IMR-90 (cell line): ENCODE measurements around the gene MAPKAP1. TPM values are rescaled to one million over a fixed set of nuclear protein-coding genes. Genes with fewer than 3 reads are reported as not detected.

Source experiments
- ATAC-seq: fragments of 200-7000 bp; cut with Tn5 transposase; 2 replicates; pipeline ENCODE4 v1.9.1; 2020; ENCODE audit warnings: low read depth, mild to moderate bottlenecking, moderate library complexity
- BruUV-seq: library from RNA; stranded (reverse); fragments of 400-500 nt; replicated peaks from 2 replicates; lab custom pipeline; 2021; lab: Mats Ljungman, UMichigan
- CTCF ChIA-PET: fragments of 300-600 bp; formaldehyde crosslinking; extraction: SDS; loops from one replicate; lab custom pipeline; 2021; ENCODE audit warnings: antibody characterized with exemption; lab: Yijun Ruan, JAX
- POLR2A ChIA-PET: fragments of 300-600 bp; sonication (Branson Sonifier 250); formaldehyde crosslinking; loops from one replicate; lab custom pipeline; 2022; ENCODE audit warnings: antibody characterized with exemption; ENCODE audit not compliant: unreplicated experiment; lab: Charles Lee
- DNase-seq: peaks from one replicate; pipeline ENCODE4 v3.0.0; 2013
- H2AFZ ChIP-seq: replicated peaks from 2 replicates; pipeline ENCODE3; 2013; ENCODE audit warnings: low read length, mild to moderate bottlenecking; ENCODE audit not compliant: poor library complexity
- H2AK5ac ChIP-seq: 2 replicates; pipeline ENCODE4 v1.6.1; 2013; ENCODE audit warnings: low read depth, low read length, inconsistent platforms
- H2AK9ac ChIP-seq: replicated peaks from 2 replicates; pipeline ENCODE3; 2013; ENCODE audit warnings: mild to moderate bottlenecking, low read depth, low read length, moderate library complexity; ENCODE audit not compliant: poor library complexity
- H2BK120ac ChIP-seq: 2 replicates; pipeline ENCODE4 v1.6.1; 2013; ENCODE audit warnings: low read depth, low read length, inconsistent platforms
- H2BK15ac ChIP-seq: 3 replicates; pipeline ENCODE4 v1.6.1; 2013; ENCODE audit warnings: low read depth, low read length, inconsistent platforms
- H2BK20ac ChIP-seq: 2 replicates; pipeline ENCODE4 v1.6.1; 2013; ENCODE audit warnings: low read depth, mild to moderate bottlenecking, inconsistent platforms, low read length, moderate library complexity
- H2BK5ac ChIP-seq: 2 replicates; pipeline ENCODE4 v1.6.1; 2013; ENCODE audit warnings: mild to moderate bottlenecking, low read depth, low read length, inconsistent platforms; ENCODE audit not compliant: poor library complexity, severe bottlenecking
- H3K14ac ChIP-seq: replicated peaks from 2 replicates; pipeline ENCODE4 v1.6.1; 2013; ENCODE audit warnings: low read depth, low read length, inconsistent platforms
- H3K18ac ChIP-seq: 2 replicates; pipeline ENCODE4 v1.6.1; 2013; ENCODE audit warnings: low read depth, low read length, control low read depth
- H3K23ac ChIP-seq: 2 replicates; pipeline ENCODE4 v1.6.1; 2013; ENCODE audit warnings: low read depth, low read length, inconsistent platforms
- H3K27ac ChIP-seq: 2 replicates; pipeline ENCODE4 v1.5.1; 2013; ENCODE audit warnings: mild to moderate bottlenecking, control low read depth, low read length; ENCODE audit not compliant: insufficient read depth
- H3K27me3 ChIP-seq: 2 replicates; pipeline ENCODE4 v1.6.1; 2013; ENCODE audit warnings: low read length; ENCODE audit not compliant: control insufficient read depth, insufficient read depth
- H3K36me3 ChIP-seq: 2 replicates; pipeline ENCODE4 v1.6.1; 2013; ENCODE audit warnings: low read length, mixed read lengths; ENCODE audit not compliant: control insufficient read depth, insufficient read depth
- H3K4ac ChIP-seq: 2 replicates; pipeline ENCODE4 v1.6.1; 2013; ENCODE audit warnings: low read depth, low read length, inconsistent platforms
- H3K4me1 ChIP-seq: 2 replicates; pipeline ENCODE4 v1.6.1; 2013; ENCODE audit warnings: low read length, mixed read lengths; ENCODE audit not compliant: control insufficient read depth, insufficient read depth
- H3K4me2 ChIP-seq: 2 replicates; pipeline ENCODE4 v1.6.1; 2013; ENCODE audit warnings: low read depth, mild to moderate bottlenecking, control low read depth, low read length, moderate library complexity
- H3K4me3 ChIP-seq: 2 replicates; pipeline ENCODE4 v1.5.1; 2013; ENCODE audit warnings: low read depth, mild to moderate bottlenecking, control low read depth, low read length, moderate library complexity; ENCODE audit not compliant: insufficient read depth
- H3K56ac ChIP-seq: 2 replicates; pipeline ENCODE4 v1.6.1; 2013; ENCODE audit warnings: low read length, inconsistent platforms; ENCODE audit not compliant: insufficient read depth; ENCODE audit errors: extremely low read depth
- H3K79me1 ChIP-seq, 2 experiments: 2 replicates each; pipeline ENCODE4 v1.6.1; 2013; ENCODE audit warnings: low read length in 2 of 2, inconsistent platforms in 1 of 2, low read depth in 1 of 2
- H3K9ac ChIP-seq: 2 replicates; pipeline ENCODE4 v1.6.1; 2013; ENCODE audit warnings: low read depth, low read length, control low read depth
- H3K9me1 ChIP-seq: 2 replicates; pipeline ENCODE4 v1.6.1; 2013; ENCODE audit warnings: low read length, inconsistent platforms; ENCODE audit not compliant: insufficient read depth
- H3K9me3 ChIP-seq: 2 replicates; pipeline ENCODE4 v1.6.1; 2013; ENCODE audit warnings: low read length; ENCODE audit not compliant: control insufficient read depth, insufficient read depth
- H4K20me1 ChIP-seq: 2 replicates; pipeline ENCODE4 v1.6.1; 2013; ENCODE audit warnings: low read length, inconsistent platforms; ENCODE audit not compliant: insufficient read depth
- H4K5ac ChIP-seq: 2 replicates; pipeline ENCODE4 v1.6.1; 2013; ENCODE audit warnings: mild to moderate bottlenecking, low read depth, low read length, control low read depth
- H4K8ac ChIP-seq, 2 experiments: 2 replicates each; pipeline ENCODE4 v1.6.1; 2013; ENCODE audit warnings: low read depth in 2 of 2, low read length in 2 of 2, control low read depth in 1 of 2, inconsistent platforms in 1 of 2
- H4K91ac ChIP-seq: 2 replicates; pipeline ENCODE4 v1.6.1; 2013; ENCODE audit warnings: low read depth, low read length, inconsistent platforms; ENCODE audit not compliant: insufficient read depth
- CHD1 ChIP-seq: IDR thresholded peaks from 2 replicates; pipeline ENCODE4 v1.6.1; 2012; ENCODE audit warnings: low read depth, low read length, improper control_type of control experiment
- RFX5 ChIP-seq: IDR thresholded peaks from 2 replicates; pipeline ENCODE4 v1.8.0; 2012; ENCODE audit warnings: low read depth, mild to moderate bottlenecking, low read length, moderate library complexity
- WGBS, 2 experiments: methylation state at CpG; one replicate each; pipeline versions ENCODE4 v1.1.5 to v1.1.7; 2013; ENCODE audit warnings: missing lambda C conversion rate in 2 of 2; ENCODE audit not compliant: insufficient read length in 1 of 2; ENCODE audit errors: extremely low coverage in 2 of 2; 5-methylcytosine and 5-hydroxymethylcytosine counted together
- dilution Hi-C: fragments of 300-500 bp; cut with HindIII; formaldehyde crosslinking; loops from one replicate; pipeline ENCODE4 v1.14.3; 2018; ENCODE audit warnings: low sequenced_read_pairs; ENCODE audit not compliant: unreplicated experiment
- in situ Hi-C: fragments of 300-500 bp; cut with MboI; formaldehyde crosslinking; loops from 3 replicates; pipeline ENCODE4 v1.14.3; 2019; ENCODE audit warnings: low sequenced_read_pairs, inconsistent platforms, mixed read lengths
- intact Hi-C: fragments of 100-400 bp; cut with micrococcal nuclease; formaldehyde crosslinking; loops from 2 replicates; pipeline ENCODE4 v1.10.0; 2022
- polyA plus RNA-seq, 3 experiments: library from polyadenylated mRNA; depleted of rRNA; stranded (reverse); fragments of >200 nt; gene quantifications; 2 replicates each; pipeline ENCODE4 v1.2.3, GENCODE V29; 2012; ENCODE audit warnings: low replicate concordance in 1 of 3
- total RNA-seq: library from RNA; depleted of rRNA; stranded (reverse); fragments of >200 nt; gene quantifications from 2 replicates; pipeline ENCODE4 v1.2.3, GENCODE V29; 2012

The MAPKAP1 gene
- total and polyA plus RNA-seq, 2 of the 4 experiments (the other 2 are of a cell fraction) = 87.2 to 158 TPM

GRCh38 chr9:125404733-125405132 is 302.3 kb downstream of the MAPKAP1 start:
- H3K18ac ChIP-seq = no peak overlapping the region
- no peak overlapping the region for H4K5ac ChIP-seq
- H3K9me1 ChIP-seq = peaks cover 3% of the 10 kb centered on the region
- peaks cover 3% of the 10 kb centered on the region; the same call in 1 of the 2 replicates for H3K4me1 ChIP-seq
- no peaks in the 10 kb centered on the region for H3K9me3 ChIP-seq
- no peak overlapping the region for H3K4me3 ChIP-seq
- no peak overlapping the region for H3K4me2 ChIP-seq
- H2AK5ac ChIP-seq = no peak overlapping the region
- no peak overlapping the region for H3K9ac ChIP-seq
- H3K27ac ChIP-seq = no peak overlapping the region
- peaks cover 3% of the 10 kb centered on the region; the same call in 1 of the 2 replicates for H3K27me3 ChIP-seq
- H2AK9ac ChIP-seq = no peak overlapping the region
- H2BK20ac ChIP-seq = no peak overlapping the region
- TF ChIP-seq RFX5 (no peak), CHD1 (no peak)
- no peak overlapping the region for H2BK120ac ChIP-seq
- DNase-seq = no peak
- intact Hi-C loops = loop anchor here (5.0 to 10.0 kb wide), 3 partner anchors 303 to 1090 kb away; partner anchors contain the start of gene MAPKAP1
- H3K79me1 ChIP-seq = peaks cover 0 to 4% of the 10 kb centered on the region in 2 experiments; a peak in 1 of 4 replicates
- ATAC-seq = no peak
- CTCF ChIA-PET = no interaction called here
- POLR2A ChIA-PET = no interaction called here
- no peak overlapping the region for H4K91ac ChIP-seq
- dilution Hi-C loops = no loop called here
- in situ Hi-C loops = loop anchor here (5.0 to 25.0 kb wide), 4 partner anchors 230 to 1083 kb away; no protein-coding TSS in a partner anchor
- H3K56ac ChIP-seq = no peak overlapping the region
- H2AFZ ChIP-seq = no peak overlapping the region
- H4K8ac ChIP-seq = no peak overlapping the region
- no TSS peak for BruUV-seq
- no peak overlapping the region for H3K4ac ChIP-seq
- WGBS, 2 experiments = 70% methylated on average over 2 of the region's 7 CpGs; no CpG with 5 or more reads in 1 of the 2 experiments
- H2BK15ac ChIP-seq = no peak overlapping the region
- H4K20me1 ChIP-seq = no peaks in the 10 kb centered on the region
- no peaks in the 10 kb centered on the region for H3K36me3 ChIP-seq
- no peak overlapping the region for H2BK5ac ChIP-seq
- H3K14ac ChIP-seq = no peak overlapping the region
- no peak overlapping the region for H3K23ac ChIP-seq
